ENCODE data around the gene SASH1.

GRCh38 chr6:148529010-148529409 lies 186.4 kb downstream of the SASH1 start:
- TF ChIP-seq POLR2AphosphoS5 (IDR thresholded peaks at IDR 0.05) (no peak), CTCF (IDR thresholded peaks at IDR 0.05) (no peak), POLR2A (IDR thresholded peaks at IDR 0.05) (no peak)
